Measurements from ENCODE around the gene LDB1.

LDB1 gene

GRCh38 chr10:102113261-102113955 is 6.8 kb downstream of the LDB1 start:
- no peak for DNase-seq (ENCODE audit: low spot score)

- DNase-seq (ENCODE audit: low spot score): no peak
Measured at GRCh38 chr10:102112210-102112817, 7.9 kb downstream of the LDB1 start.

GRCh38 chr10:102111276-102111675 is 8.9 kb downstream of the LDB1 start:
- no peak for DNase-seq (ENCODE audit: low spot score)

GRCh38 chr10:102109166-102110116 is 10.7 kb downstream of the LDB1 start:
- DNase-seq (ENCODE audit: low spot score): no peak

GRCh38 chr10:102106998-102107397 is 13.2 kb downstream of the LDB1 start:
- DNase-seq (ENCODE audit: low spot score): no peak

GRCh38 chr10:102102421-102102820 is 17.7 kb downstream of the LDB1 start:
- no peak for DNase-seq (ENCODE audit: low spot score)

- no peak for DNase-seq (ENCODE audit: low spot score)
Measured at GRCh38 chr10:102101152-102101551, 19.0 kb downstream of the LDB1 start.

GRCh38 chr10:102096449-102096848 is 23.7 kb downstream of the LDB1 start:
- DNase-seq (ENCODE audit: low spot score): no peak

GRCh38 chr10:102090772-102091171 is 29.4 kb downstream of the LDB1 start:
- no peak for DNase-seq (ENCODE audit: low spot score)

- no peak for DNase-seq (ENCODE audit: low spot score)
Measured at GRCh38 chr10:102086196-102086595, 34.0 kb downstream of the LDB1 start.

GRCh38 chr10:102085336-102085735 is 34.8 kb downstream of the LDB1 start:
- DNase-seq (ENCODE audit: low spot score): no peak

GRCh38 chr10:102083541-102083940 is 36.6 kb downstream of the LDB1 start:
- no peak for DNase-seq (ENCODE audit: low spot score)

GRCh38 chr10:102072673-102073527 is 47.3 kb downstream of the LDB1 start:
- DNase-seq (ENCODE audit: low spot score): peak; percentile 67

GRCh38 chr10:102069071-102069470 is 51.1 kb downstream of the LDB1 start:
- no peak for DNase-seq (ENCODE audit: low spot score)

- no peak for DNase-seq (ENCODE audit: low spot score)
Measured at GRCh38 chr10:102068216-102068615, 52.0 kb downstream of the LDB1 start.

GRCh38 chr10:102067091-102067916 is 52.9 kb downstream of the LDB1 start:
- no peak for DNase-seq (ENCODE audit: low spot score)

- no peak for DNase-seq (ENCODE audit: low spot score)
Measured at GRCh38 chr10:102066399-102067088, 53.6 kb downstream of the LDB1 start.

GRCh38 chr10:102065561-102066398 is 54.4 kb downstream of the LDB1 start:
- DNase-seq (ENCODE audit: low spot score): peak; percentile 25

- DNase-seq (ENCODE audit: low spot score): peak; percentile 74
Measured at GRCh38 chr10:102064868-102065560, 55.2 kb downstream of the LDB1 start, which contains the start of gene HPS6. TSS of gene HPS6 (plus strand) at chr10:102065349. CDS start at chr10:102065475, 126 bp downstream.
